GM18526 (cell line): ENCODE results near the gene MTHFSD.

Source experiments
- POLR2A ChIP-seq: IDR thresholded peaks from 3 replicates; pipeline ENCODE4 v1.6.1; 2011; ENCODE audit not compliant: insufficient read length; ENCODE audit errors: extremely low read depth

The MTHFSD gene, protein sequence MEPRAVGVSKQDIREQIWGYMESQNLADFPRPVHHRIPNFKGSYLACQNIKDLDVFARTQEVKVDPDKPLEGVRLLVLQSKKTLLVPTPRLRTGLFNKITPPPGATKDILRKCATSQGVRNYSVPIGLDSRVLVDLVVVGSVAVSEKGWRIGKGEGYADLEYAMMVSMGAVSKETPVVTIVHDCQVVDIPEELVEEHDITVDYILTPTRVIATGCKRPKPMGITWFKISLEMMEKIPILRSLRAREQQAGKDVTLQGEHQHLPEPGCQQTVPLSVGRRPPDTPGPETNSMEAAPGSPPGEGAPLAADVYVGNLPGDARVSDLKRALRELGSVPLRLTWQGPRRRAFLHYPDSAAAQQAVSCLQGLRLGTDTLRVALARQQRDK

DNA sequence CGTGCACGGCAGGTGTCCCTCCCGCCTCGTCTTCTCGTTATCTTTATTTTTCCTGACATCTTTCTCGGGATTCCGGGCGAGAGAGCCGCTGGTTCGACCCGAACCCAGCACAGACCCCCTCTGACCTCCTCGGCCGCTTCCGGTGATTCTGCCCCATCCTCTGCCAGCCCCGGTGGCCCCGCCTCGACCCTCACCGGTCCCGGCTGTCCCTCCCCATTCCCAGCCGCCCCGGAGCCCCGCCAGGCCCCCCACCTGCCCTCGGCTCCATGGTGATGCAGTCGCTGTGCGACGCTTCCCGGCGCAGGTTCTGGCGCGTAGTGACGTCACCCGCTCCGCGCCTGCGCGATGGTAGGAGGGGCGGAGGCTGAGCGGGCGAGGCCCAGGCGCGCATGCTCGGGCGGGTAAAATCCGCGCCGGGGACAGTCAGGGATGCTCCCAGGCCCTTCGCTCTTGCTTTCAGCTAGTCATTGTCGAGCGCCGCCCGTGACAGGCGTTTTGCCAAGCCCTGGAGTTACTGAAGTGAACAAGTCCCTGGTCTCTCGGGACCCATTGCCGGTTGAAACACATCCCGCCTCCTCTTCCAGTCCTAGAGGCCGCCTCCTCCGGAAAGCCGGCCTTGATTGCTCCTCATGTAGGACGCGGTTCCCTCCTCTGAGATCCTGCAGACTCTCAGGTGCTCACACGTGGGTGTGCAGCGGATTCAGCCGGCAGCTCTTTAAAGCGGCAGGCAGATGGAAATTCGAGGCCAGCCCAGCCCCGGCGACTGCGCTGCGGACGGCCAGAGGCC, at the start of gene MTHFSD:
Gene MTHFSD, minus strand, starts transcription at position 319 of the 787 bp plus-strand sequence. Its CDS starts 51 bp downstream, at position 268.
- TF ChIP-seq POLR2A = peak; percentile 92

DNA sequence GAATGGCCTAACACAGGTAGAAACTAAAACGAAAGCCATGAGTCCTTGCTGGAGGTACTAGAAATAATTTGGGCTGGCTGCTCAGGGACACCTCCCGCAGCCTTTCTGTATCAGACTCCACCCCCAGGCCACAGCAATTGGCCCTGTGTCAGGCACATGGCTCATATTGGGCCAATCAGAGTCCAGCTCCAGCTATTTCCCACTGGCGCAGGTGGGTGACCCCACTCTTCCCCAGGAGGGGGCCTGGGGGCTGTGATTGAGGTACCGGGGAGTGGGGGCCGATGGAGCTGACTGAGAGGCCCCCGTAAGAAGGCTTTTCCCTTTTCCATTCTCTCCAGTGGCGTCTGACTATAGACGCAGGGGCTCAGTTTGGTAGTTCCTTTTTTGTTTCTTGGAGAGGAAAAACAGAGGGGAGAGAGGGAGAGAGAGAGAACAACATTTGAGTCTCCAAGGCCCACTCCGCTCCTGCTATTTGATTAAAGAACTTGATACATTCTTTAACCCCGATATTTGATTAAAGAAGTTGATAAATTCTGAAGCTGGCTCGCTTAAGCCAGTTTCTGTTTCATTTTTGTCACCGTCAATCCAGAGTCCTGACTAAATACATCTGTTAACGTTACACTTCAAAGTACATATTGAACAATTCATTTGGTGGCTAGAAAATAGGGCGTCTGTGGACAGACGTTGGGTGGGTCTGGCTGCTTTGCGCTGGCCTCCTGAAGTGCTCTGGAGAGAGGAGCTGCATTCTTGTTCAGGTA, 49.6 kb upstream of the MTHFSD start:
- TF ChIP-seq POLR2A = peak; percentile 18

DNA sequence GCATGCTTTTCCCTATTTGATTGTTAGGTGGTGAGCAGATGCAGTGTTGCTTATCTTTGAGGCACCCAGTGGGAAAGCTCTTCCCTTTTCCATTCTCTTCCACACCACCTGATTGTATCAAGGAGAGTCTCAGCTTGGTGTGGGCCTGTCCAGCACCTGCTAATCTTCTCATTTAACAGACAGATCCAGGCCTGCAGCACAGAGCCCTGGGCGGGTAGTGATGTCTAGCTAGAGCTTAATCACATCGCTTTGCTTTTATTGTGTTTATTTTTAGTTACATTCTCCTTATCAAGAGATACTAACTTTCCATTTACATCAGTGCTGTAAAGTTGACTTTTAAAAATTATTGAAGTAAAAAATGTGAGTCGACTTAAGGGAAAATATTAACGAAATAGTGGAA, 47.5 kb upstream of the MTHFSD start:
- no peak for TF ChIP-seq POLR2A

DNA sequence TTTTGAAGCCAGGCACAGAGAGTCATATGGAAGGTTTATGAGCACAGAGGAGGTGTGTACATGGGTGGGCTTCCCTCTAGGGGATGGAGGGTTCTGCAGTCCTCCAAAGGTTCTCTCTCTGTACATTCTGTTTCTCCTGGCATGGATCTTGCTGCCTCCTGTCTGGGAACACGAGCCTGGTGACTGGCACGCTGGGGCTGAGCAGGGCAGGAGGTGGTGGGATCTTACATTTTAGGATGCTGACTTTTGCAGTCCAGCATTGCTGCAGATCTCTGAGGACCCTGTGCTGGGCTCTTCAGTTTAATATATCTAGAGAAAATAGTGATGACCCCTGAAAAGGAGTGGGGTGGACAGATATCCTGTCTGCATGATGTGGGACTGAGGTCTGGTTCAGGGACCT, 46.3 kb upstream of the MTHFSD start:
- no peak for TF ChIP-seq POLR2A

DNA sequence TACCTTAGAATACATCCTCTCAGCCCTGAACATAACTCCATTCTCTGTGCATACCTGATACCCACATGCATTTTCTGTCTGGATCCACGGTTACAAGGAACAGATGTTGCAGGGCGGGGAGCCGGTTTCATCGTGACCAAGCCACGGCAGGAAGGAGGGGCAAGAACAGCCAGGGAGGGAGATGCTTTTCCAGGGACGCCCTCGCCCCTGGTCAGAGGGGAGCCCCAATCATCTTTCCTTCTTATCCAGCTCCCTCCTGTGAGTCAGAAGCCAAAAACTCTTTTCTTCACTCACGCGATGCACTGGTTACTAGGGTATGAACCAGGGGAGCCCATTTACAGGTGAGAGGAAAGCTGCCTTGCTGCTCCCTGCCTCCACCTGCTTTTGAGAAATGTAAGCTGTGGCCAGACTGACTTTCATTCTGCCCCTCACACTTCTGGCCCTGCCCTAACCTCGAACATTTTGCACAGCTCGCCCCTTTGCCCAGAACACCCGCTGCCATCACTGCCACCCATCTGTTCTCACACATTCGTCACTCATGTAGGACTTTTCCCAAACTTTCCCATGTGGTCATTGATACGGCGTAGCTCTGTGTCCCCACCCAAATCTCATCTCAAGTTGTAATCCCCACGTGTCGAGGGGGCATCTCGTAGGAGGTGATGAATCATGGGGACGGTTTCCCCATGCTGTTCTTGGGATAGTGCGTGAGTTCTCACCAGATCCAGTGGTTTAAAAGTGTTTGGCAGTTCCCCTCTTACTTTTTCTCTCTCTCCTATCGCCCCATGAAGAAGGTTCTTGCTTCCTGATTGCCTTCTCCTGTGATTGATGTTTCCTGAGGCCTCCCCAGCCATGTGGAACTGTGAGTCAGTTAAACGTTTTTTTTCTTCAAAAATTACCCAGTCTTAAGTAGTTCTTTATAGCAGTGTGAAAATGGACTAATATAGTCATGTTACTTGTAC, 43.9 kb upstream of the MTHFSD start:
- TF ChIP-seq POLR2A = no peak

DNA sequence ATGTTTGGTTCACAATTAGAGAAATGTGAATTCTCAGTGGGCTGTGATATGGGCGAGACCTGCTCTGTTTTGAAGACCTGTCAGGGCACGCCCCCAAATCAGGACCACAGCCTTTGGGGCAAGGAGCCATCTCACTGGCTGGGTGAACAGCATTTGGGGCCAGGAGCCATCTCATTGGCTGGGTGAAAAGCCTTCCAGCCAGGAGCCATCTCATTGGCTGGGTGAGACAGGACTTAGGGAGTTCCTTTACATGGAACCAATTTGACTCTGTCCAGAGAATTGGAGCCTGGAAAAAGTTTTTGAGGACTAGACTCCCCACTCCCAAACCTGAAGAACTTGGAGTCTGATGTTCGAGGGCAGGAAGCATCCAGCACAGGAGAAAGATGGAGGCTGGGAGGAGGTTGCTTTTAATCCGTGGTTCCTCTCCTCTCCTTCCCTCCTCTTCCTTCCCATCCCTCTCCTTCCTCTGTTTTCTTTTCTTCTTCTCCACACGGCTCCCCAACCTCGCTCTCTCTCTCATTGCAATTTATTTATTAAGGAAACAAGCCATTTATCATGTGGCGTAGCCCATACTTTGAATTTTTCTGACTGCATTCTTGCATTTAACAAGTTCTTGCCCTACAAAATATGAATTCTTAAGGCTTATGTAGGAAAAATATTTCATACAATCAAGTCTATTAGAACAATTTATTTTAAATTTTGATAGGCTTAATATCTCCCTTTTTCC, 43.0 kb upstream of the MTHFSD start:
- TF ChIP-seq POLR2A = no peak

DNA sequence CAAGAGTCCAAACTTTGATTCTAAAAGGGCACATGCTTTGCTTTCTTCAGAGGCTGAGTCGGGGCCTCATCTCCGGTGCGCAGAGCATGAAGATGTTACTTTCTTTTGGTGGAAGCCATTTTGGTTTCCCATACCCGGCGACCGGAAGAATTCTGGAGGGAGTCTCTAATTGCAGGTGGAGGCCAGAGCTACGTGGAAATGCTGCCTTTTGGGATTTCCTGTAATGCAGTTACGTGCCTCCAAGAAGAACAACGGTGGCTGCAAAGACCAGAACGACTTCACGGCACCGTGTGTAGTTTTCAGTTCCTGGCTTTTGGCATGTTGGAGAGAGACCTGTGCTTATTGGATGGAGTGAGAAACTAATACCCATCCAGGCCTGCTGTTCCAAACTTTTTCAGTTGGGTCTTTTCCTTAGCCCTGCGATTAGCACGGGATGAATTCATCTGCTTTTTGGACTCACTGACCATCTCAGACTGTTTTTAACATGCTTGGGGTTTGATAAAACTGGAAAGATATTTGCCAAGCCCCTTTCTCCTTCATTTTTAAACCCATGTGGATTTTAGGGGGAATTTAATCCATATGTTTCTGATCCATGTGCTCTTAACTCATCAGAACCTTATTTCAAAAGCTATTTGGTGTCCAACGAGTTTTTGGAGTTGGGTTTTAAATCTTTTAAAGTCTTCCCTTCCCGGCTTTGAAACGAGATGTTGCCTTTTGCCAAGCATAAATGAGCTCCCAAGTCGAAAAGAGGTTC, 42.3 kb upstream of the MTHFSD start:
- TF ChIP-seq POLR2A = no peak

DNA sequence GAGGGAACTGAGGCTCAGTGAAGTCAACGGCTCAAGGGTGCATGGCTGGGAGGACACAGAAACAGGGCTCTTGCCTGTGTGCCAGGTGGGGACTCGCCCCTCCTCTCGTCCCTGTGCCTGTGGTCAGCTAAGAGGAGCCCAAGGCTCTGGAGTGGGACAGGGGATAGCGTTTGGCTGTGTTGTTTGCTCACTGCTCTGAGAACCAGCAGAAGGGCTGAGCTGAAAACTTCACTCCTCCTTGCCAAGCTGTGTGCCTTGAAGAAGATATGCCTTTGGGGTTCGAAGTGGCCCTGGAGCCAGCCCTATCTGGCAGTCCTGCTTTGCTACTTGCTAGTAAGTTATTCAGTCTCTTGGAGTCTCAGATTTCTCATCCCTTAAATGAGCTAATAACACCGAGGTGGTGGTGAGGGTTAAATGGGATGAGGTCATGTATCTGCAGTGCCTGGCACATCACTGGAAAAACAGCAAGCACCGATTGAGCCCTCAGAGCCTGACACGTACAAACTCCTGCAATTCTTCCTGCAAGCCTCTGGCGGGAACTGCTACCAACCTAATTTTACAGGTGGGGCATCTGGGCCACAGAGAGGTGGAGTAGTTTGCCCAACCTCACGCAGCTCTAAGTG, 41.1 kb upstream of the MTHFSD start:
- no peak for TF ChIP-seq POLR2A

DNA sequence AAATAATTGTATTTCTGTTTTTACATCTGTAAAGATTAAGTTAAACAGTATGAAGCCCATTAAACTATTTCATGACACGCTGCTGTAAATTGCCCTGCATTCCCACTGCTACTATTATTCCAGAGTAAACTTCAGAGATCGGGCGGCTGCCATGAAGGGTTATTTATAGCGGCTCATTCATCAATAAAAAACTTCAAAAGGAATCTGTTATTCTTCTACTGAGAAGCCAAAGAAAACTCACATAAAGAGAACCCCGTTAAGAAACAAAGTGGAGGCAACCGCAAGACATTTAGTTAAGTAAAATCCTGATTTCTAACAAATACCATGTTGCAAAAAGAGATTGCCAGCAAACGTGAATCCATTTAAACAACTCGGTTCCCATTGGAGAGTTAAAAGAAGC, 39.7 kb upstream of the MTHFSD start:
- TF ChIP-seq POLR2A = no peak

DNA sequence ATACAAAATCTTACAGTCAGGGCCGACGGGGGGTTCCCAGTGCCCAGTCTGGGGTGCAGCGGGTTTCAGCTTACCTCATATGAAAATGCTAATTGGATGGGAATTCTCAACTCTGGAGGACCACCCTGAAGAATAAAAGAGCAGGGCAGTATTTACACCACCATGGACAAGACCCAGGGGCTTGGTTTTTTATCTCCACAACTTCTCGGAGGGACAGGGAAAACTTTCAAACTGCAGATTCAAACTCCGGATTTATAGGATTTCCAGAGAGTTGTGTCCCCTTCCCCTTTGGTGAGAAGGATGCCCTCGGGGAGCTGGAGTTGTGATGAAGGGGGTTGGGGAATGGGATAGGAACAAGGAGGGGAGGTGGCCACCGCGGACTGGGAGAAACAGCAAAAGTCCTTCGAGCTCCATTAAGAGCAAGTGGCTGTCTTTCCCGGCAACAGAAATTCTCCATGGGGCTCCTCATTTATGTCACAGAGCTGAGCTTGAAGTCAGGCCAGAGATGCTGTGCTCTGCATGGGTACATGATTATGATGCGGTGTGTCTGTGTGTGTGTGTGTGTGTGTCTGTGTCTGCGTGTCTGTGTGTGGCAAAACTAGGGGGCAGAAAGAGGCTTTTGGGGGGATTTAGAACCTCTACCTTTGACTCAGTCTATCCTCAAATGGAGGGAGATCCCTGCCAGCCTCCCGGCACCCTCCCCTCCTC, 39.0 kb upstream of the MTHFSD start:
- no peak for TF ChIP-seq POLR2A

DNA sequence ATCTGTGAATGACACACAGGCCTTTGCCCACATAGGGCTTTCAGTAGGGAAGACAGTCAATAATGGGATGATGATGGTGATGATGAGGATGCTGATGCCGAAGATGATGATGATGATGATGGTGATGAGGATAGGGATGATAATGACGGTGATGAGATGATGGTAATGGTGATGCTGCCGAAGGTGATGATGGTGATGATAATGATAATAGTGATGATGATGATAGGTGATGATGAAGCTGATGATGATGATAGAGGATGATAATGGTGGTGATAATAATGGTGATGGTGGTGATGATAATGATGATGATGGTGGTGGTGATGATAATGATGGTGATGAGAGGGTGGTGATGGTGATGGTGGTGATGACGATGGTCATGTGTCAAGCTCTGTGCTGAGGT, 36.2 kb upstream of the MTHFSD start:
- no peak for TF ChIP-seq POLR2A

DNA sequence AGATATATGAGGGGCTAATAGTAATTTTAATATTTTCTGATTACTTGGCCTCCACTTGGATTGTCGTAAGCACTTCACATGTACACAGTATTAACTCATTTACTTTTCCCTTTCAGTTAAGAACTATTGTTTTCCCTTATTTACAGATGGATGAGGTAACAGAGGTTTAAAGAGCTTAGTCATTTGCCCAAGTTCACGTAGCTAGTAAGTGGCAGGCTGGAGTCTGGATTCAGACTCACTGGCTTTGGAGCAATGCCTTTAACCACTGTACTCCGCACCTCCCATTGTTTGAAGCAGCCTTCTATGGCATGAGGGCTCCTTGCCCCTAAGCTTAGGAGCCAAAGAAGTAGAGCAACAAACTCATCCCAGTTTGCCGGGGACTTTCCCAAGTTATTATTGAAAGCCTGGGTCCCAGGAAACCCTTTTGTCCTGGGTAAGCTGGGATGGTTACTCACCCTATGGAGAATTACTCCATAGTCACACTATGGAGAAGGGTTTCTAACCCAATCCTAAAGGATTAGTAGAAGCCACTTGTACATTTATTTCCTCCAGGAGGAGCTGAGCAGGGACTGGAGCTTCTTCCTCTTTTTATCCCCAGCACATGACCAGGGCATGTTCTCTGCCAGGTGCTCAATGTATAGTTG, 35.6 kb upstream of the MTHFSD start:
- no peak for TF ChIP-seq POLR2A
